GM12875 (cell line): Measurements from ENCODE around the gene ADAMTS6.

ENCODE experiments used
- H3K4me3 ChIP-seq: one replicate; pipeline ENCODE4 v1.5.1; 2011; ENCODE audit warnings: low read depth, low read length, control low read depth
- TF ChIP-seq, protein P1 (sequence below): IDR thresholded peaks from 2 replicates; pipeline ENCODE4 v1.5.1; 2011; ENCODE audit warnings: low read depth, mild to moderate bottlenecking, control low read depth, inconsistent platforms, low read length, moderate library complexity, borderline replicate concordance; ENCODE audit not compliant: insufficient read depth

The ADAMTS6 gene

DNA sequence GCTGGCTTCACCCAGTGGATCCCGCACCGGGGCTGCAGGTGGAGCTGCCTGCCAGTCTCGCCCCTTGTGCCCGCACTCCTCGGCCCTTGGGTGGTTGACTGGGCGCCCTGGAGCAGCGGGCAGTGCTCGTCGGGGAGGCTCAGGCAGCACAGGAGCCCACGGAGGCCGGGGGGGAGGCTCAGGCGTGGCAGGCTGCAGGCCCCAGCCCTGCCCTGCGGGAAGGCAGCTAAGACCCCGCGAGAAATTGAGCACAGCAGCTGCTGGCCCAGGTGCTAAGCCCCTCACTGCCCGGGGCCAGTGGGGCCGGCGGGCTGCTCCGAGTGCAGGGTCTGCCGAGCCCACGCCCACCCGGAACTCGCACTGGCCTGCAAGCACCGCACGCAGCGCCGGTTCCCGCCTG lies 3.7 kb upstream of the ADAMTS6 start:
- no peak overlapping the region for H3K4me3 ChIP-seq
- TF ChIP-seq, protein P1, sequence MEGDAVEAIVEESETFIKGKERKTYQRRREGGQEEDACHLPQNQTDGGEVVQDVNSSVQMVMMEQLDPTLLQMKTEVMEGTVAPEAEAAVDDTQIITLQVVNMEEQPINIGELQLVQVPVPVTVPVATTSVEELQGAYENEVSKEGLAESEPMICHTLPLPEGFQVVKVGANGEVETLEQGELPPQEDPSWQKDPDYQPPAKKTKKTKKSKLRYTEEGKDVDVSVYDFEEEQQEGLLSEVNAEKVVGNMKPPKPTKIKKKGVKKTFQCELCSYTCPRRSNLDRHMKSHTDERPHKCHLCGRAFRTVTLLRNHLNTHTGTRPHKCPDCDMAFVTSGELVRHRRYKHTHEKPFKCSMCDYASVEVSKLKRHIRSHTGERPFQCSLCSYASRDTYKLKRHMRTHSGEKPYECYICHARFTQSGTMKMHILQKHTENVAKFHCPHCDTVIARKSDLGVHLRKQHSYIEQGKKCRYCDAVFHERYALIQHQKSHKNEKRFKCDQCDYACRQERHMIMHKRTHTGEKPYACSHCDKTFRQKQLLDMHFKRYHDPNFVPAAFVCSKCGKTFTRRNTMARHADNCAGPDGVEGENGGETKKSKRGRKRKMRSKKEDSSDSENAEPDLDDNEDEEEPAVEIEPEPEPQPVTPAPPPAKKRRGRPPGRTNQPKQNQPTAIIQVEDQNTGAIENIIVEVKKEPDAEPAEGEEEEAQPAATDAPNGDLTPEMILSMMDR = no peak

DNA sequence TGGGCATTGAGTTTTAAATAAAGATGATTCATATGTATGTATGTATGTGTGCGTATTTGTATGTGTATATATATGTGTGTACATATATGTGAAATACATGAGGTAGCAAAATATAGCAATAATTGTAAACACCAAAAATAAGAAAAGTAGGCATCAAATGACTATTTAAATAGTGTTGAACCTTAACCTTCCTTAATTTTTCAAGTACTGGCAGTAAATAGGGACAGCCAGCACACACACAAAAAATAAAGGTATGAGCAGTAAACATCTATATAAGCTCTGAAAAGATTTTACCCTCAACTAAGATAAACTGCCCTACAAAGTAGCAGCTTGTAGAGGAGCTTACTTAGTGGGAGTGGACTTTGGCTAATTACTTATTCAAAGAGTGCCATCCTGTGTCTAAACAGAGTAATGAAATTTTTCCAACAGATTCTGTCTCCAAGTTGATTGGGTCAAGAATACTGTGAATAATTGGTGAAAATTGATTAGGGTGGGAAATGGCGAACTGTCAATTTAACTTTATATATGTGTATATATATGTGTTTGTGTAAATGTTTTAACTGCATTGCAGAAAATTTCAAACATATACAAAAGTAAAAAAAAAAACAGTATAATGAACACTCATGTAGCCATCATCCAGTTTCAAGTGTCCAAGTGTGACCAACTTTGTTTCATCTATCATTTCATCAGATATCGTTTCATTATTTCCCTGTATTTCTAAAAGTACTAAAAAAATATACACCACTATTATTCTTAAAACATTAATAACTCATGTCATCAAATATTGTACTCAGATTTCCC lies 2.0 kb upstream of the ADAMTS6 start:
- TF ChIP-seq, protein P1 = no peak
- H3K4me3 ChIP-seq = no peak overlapping the region

DNA sequence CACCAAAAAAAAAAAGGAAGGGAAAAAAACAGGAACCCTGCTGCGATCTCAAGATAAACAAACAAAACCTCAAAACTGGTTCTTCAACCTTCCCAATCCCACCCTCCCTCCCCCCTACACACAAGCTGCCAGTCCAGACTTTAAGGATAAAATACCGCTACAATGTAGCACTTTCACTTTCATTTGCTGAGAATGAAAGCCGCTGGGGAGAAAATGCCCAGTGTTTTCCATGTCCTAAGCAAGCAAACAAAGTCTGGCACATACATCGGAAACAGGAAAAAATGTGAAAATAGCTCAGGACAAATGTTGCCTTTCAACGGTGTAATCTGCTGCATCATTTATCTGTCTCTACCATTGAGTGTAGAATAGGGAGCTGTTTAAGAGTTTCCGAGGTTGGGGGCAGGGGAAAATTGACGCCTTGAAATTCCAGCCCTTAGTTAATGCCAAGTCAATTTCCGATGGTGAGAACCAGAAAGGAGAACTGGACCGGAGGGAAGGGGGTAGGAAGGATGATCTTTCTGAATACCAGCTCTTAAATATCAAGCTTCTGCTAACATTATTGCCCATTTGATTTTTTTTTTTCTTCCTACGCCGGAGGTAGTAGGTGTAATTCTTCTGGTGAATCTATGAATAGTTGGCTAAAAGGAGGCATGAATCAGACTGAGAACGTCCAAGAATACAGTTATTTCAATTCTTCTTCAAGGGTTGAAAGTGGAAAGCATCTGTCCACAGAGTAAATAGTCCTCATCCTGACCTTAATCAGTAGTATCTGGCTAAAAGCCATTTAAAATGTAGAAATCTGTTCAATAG lies 1.2 kb upstream of the ADAMTS6 start:
- TF ChIP-seq, protein P1 = no peak
- peak overlapping the region; percentile 63 for H3K4me3 ChIP-seq

DNA sequence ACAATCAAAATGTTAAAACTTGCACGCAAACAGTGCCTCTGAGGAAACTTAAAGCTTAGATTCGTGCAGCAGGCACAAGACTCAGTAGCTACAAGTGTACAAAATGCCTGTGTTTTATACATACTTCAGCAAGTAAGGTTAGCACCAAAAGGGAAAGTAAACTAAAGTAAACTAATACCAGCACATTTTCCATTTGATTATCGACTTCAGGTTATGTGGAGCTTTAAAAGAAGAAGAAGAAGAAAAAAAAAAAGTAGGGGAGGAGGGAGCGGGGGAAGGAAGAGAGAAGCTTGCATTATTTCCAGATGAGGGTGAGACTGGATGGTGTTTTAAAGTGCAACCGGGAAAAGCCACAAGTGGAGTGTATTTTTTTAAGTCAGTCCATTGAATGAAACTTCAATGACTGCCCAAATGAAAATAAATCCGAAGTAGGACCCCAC lies 596 bp upstream of the ADAMTS6 start:
- peak overlapping the region; percentile 63 for H3K4me3 ChIP-seq
- TF ChIP-seq, protein P1 = no peak

DNA sequence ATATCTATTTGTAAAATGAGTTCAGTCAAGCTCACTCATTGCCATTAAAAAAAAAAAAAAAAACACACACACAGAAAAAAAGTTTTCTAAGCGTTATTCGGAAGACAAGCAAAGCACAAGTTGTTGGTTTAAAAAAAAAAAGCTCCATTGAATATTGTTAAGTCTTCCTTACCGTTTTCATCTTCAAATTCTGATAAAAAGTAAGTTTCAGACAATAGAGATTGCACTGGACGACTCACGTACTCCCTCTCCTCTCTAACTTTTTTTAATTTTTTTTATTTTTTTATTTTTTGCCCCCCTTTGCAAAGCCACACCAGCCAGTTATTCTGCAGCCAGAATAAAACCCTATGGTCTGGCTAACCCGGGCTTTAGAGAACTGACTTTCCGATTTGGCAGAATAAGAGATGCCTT lies 544 bp downstream of the ADAMTS6 start:
- TF ChIP-seq, protein P1 = no peak
- peak overlapping the region; percentile 63 for H3K4me3 ChIP-seq

DNA sequence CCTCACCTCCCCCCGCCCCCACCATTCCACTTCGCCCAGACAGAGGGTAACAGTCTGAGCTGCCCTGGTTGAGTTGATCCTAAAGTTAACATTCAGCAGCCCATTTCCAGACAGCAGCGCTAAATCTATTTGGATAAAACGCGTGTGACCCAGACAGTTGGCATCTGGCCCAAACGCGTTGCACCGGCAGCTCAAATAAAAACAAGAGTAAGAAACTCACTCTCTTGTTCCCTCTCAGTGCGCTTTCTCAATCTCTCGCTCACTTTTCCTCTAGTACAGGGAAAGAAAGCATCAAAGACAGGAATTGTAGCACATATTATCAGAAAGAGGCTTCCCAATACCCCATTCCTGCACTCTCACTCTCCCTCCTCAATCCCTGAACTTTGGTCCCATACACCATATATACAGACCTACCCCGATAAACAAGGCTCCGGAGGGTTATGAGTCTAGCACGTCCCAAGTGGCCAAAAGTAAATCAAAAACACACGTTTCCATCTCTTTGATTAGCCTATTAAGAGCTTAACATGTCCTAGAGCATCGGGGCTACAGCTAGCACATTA lies 1.3 kb downstream of the ADAMTS6 start:
- peak overlapping the region; percentile 66 for H3K4me3 ChIP-seq
- TF ChIP-seq, protein P1 = 0 out of 2 replicates have a peak, but pooled peaks have one; percentile 4

DNA sequence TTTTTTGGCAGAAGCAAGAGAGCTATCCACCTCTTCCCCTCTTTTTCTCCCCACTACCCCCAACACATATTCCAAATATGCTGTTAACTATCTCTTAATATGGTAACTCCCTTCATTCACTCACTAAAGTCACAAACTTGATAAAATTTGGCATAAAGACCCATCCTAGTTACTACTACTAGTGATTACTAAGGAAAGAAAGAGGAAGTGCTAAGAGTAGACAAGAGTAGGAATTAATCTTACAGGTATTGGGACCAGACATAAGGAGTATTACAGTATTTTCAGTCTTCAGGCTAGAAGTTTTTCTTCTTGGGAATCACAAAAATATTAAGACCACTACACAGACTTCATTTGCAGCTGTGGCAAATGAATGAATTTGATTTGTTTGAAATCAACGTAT lies 2.2 kb downstream of the ADAMTS6 start:
- H3K4me3 ChIP-seq = peak overlapping the region; percentile 66
- TF ChIP-seq, protein P1 = no peak
